Large intestine (tissue), 3 donors: ENCODE measurements around the gene MDM2. TPM values are rescaled to one million over a fixed set of nuclear protein-coding genes. Genes with fewer than 3 reads are reported as not detected.
"Not testable (repeated sequence)": the region's sequence is repeated elsewhere in the genome, so short reads cannot be mapped to it uniquely, and the experiment has no call there.

ENCODE experiments used
- DNase-seq, 2 donors: peaks; one replicate each; pipeline versions ENCODE4 v3.0.0 to v3.0.0-alpha.2; 2013
- H3K27ac ChIP-seq: one replicate; pipeline ENCODE4 v1.5.1; 2013; ENCODE audit warnings: low read length
- H3K27me3 ChIP-seq: 2 replicates; pipeline ENCODE4 v1.6.1; 2013; ENCODE audit warnings: low read length; ENCODE audit not compliant: control insufficient read depth, insufficient read depth
- H3K36me3 ChIP-seq: 2 replicates; pipeline ENCODE4 v1.6.1; 2013; ENCODE audit warnings: low read length; ENCODE audit not compliant: control insufficient read depth, insufficient read depth
- H3K4me1 ChIP-seq: one replicate; pipeline ENCODE4 v1.6.1; 2013; ENCODE audit warnings: low read length; ENCODE audit not compliant: control insufficient read depth, insufficient read depth
- H3K4me3 ChIP-seq: one replicate; pipeline ENCODE4 v1.5.1; 2013; ENCODE audit warnings: low read length
- H3K9me3 ChIP-seq: one replicate; pipeline ENCODE4 v1.6.1; 2013; ENCODE audit warnings: mild to moderate bottlenecking, low read depth, low read length, moderate library complexity; ENCODE audit not compliant: control insufficient read depth
- WGBS: methylation state at CpG from one replicate; pipeline ENCODE4 v1.1.5; 2013; ENCODE audit warnings: low lambda C conversion rate; ENCODE audit not compliant: insufficient coverage; 5-methylcytosine and 5-hydroxymethylcytosine counted together
- polyA plus RNA-seq: library from polyadenylated mRNA; unstranded; fragments of 120-200 nt; gene quantifications from one replicate; pipeline ENCODE4 v1.2.1, GENCODE V29; 2013

Gene MDM2
- polyA plus RNA-seq, 1 donor, result 34.9 TPM

- H3K27ac ChIP-seq, result no peak overlapping the region
- peaks cover 6% of the 10 kb centered on the region for H3K4me1 ChIP-seq
- no peak overlapping the region for H3K4me3 ChIP-seq
- no CpG with 5 or more reads among the region's 4 CpGs for WGBS
- no peaks in the 10 kb centered on the region for H3K27me3 ChIP-seq
- DNase-seq, result no peak
- H3K9me3 ChIP-seq, result no peaks in the 10 kb centered on the region
- H3K36me3 ChIP-seq, result no peaks in the 10 kb centered on the region
Measured at GRCh38 chr12:68793436-68793835, 14.5 kb upstream of the MDM2 start.

DNA sequence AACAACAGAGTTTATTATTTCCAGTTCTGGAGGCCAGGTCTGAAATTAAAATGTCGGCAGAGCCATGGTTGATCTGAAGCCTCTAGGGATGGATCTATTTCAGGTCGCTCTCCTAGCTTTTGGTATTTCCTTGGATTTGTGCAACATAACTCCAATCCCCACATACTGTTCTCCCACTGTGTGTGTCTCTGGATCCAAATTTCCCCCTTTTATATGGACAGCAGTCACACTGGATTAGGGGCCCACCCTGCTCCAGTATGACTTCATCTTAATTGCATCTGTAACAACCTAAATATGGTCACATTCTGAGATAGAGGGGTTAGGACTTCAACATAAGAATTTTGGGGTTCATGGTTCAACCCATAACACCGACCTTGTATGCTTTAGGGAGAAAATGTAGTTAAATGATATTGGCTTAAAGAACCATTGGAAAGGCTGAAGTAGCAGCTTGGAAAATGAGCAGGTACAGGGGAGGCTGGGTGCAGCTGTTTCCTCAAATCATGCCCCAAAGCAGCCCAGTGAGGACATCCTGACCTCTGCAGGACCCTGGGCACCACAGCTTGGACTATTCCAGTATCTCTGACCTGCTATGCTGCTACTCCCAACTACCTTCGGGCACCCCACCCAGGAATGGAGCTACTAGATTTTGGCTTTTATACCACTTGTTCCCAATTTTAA, 13.9 kb upstream of the MDM2 start:
- WGBS, result no CpG with 5 or more reads among the region's 4 CpGs
- no peaks in the 10 kb centered on the region for H3K36me3 ChIP-seq
- H3K27me3 ChIP-seq, result no peaks in the 10 kb centered on the region
- DNase-seq, result no peak
- H3K9me3 ChIP-seq, result no peaks in the 10 kb centered on the region
- no peak overlapping the region for H3K4me3 ChIP-seq
- peaks cover 2% of the 10 kb centered on the region for H3K4me1 ChIP-seq
- H3K27ac ChIP-seq, result no peak overlapping the region

DNA sequence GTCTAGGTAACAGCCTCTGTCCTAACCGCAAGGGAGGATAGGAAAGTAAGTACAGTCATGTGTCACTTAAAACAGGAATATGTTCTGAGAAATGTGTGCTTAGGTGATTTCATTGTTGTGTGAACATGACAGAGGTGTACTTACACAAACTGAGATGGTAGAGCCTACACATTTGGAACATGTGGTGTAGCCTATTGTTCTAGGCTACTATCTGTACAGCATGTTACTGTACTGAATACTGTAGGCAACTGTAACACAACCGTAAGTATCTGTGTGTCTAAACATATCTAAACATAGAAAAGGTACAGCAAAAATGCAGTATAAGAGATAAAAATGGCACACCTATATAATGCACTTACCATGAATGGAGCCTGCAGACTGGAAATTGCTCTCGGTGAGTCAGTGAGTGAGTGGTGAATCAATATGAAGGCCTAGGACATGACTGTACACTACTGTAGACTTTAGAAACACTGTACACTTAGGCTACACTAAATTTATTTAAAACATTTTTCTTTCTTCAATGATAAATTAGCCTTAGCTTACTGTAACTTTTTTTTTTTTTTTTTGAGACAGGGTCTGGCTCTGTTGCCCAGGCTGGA, 13.2 kb upstream of the MDM2 start:
- no peaks in the 10 kb centered on the region for H3K36me3 ChIP-seq
- H3K4me3 ChIP-seq, result no peak overlapping the region
- no peak overlapping the region for H3K27ac ChIP-seq
- 100% methylated on average over 1 of the region's 3 CpGs for WGBS
- no peaks in the 10 kb centered on the region for H3K27me3 ChIP-seq
- no peaks in the 10 kb centered on the region for H3K4me1 ChIP-seq
- H3K9me3 ChIP-seq, result no peaks in the 10 kb centered on the region
- DNase-seq, result no peak

GRCh38 chr12:68796399-68796798, 11.6 kb upstream of the MDM2 start:
- Histone ChIP-seq H3K27me3 (no peaks in the 10 kb centered on the region), H3K9me3 (no peaks in the 10 kb centered on the region), H3K36me3 (no peaks in the 10 kb centered on the region), H3K27ac (no peak overlapping the region), H3K4me1 (no peaks in the 10 kb centered on the region), H3K4me3 (no peak overlapping the region)
- WGBS, result 100% methylated on average over 1 of the region's 15 CpGs
- DNase-seq, result no peak

- Histone ChIP-seq H3K4me1 (no peaks in the 10 kb centered on the region), H3K4me3 (no peak overlapping the region), H3K9me3 (no peaks in the 10 kb centered on the region), H3K27me3 (no peaks in the 10 kb centered on the region), H3K36me3 (no peaks in the 10 kb centered on the region), H3K27ac (no peak overlapping the region)
- WGBS, result no CpG with 5 or more reads among the region's 1 CpG
- peak; percentile 42 to 58 for DNase-seq
Measured at GRCh38 chr12:68798882-68799234, 9.1 kb upstream of the MDM2 start.

GRCh38 chr12:68800294-68800693, 7.7 kb upstream of the MDM2 start:
- Histone ChIP-seq H3K9me3 (no peaks in the 10 kb centered on the region), H3K4me3 (no peak overlapping the region), H3K36me3 (no peaks in the 10 kb centered on the region), H3K27ac (no peak overlapping the region), H3K4me1 (peaks cover 7% of the 10 kb centered on the region), H3K27me3 (no peaks in the 10 kb centered on the region)
- WGBS, result 57% methylated on average over 1 of the region's 5 CpGs
- no peak for DNase-seq

- DNase-seq, H3K36me3 ChIP-seq, H3K27ac ChIP-seq, H3K4me1 ChIP-seq, H3K4me3 ChIP-seq, H3K27me3 ChIP-seq, H3K9me3 ChIP-seq: not testable (repeated sequence)
- WGBS, result 90% methylated on average over 3 of the region's 7 CpGs
Measured at GRCh38 chr12:68801124-68801523, 6.9 kb upstream of the MDM2 start.

DNA sequence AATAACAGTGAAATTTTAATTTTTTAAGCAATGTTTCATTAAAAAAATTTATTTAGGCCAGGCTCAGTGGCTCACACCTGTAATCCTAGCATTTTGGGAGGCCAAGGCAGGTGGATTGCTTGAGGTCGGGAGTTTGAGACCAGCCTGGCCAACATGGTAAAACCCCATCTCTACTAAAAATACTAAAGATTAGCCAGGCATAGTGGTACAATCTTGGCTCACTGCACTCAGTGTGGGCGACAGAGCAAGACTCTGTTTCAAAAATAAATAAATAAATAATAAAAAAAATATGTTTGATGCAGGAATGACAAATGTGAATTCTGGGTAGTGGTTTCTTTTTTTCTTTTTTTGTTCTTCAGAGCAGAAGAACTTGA, 5.6 kb upstream of the MDM2 start:
- DNase-seq, H3K4me1 ChIP-seq, H3K9me3 ChIP-seq, H3K27me3 ChIP-seq, H3K4me3 ChIP-seq, H3K36me3 ChIP-seq, H3K27ac ChIP-seq: not testable (repeated sequence)
- 86% methylated on average over 1 of the region's 2 CpGs for WGBS

- WGBS, result 100% methylated on average over 1 of the region's 19 CpGs
- H3K27ac ChIP-seq, H3K9me3 ChIP-seq, H3K27me3 ChIP-seq, DNase-seq, H3K4me3 ChIP-seq, H3K36me3 ChIP-seq, H3K4me1 ChIP-seq: not testable (repeated sequence)
Measured at GRCh38 chr12:68802911-68803651, 4.9 kb upstream of the MDM2 start.

GRCh38 chr12:68803948-68804656, 3.9 kb upstream of the MDM2 start:
- Histone ChIP-seq H3K9me3 (no peaks in the 10 kb centered on the region), H3K36me3 (no peaks in the 10 kb centered on the region), H3K4me1 (peaks cover 7% of the 10 kb centered on the region), H3K4me3 (no peak overlapping the region), H3K27ac (peak overlapping the region; percentile 21), H3K27me3 (no peaks in the 10 kb centered on the region)
- DNase-seq, result peak in 1 of 2 donors; percentile 55
- WGBS, result no CpG with 5 or more reads among the region's 5 CpGs
